T-helper 2 cell treated with Interferon-gamma antibody and Interleukin-4, amounts not matched to agents 5 μg/mL and 100 μg/mL, for 36 hours (primary cell): ENCODE data around the gene WASF1.
"Not testable (repeated sequence)": the region's sequence is repeated elsewhere in the genome, so short reads cannot be mapped to it uniquely, and the experiment has no call there.

ENCODE experiments used
- DNase-seq: peaks from one replicate; pipeline ENCODE4 v3.0.0; 2021; ENCODE audit warnings: low spot score
- H3K27ac Mint-ChIP-seq: one replicate; pipeline ENCODE4 v1.8.0; 2021; ENCODE audit warnings: mild to moderate bottlenecking, mixed read lengths
- H3K27me3 Mint-ChIP-seq: one replicate; pipeline ENCODE4 v1.8.0; 2021; ENCODE audit warnings: low read depth, mixed read lengths
- H3K36me3 Mint-ChIP-seq: one replicate; pipeline ENCODE4 v1.8.0; 2021; ENCODE audit warnings: low read depth, mixed read lengths
- H3K4me1 Mint-ChIP-seq: one replicate; pipeline ENCODE4 v1.8.0; 2021; ENCODE audit warnings: low read depth, mixed read lengths
- H3K4me3 Mint-ChIP-seq: one replicate; pipeline ENCODE4 v1.8.0; 2022; ENCODE audit warnings: mild to moderate bottlenecking, moderate library complexity, mixed read lengths
- H3K9me3 Mint-ChIP-seq: one replicate; pipeline ENCODE4 v1.8.0; 2021; ENCODE audit warnings: mixed read lengths

The WASF1 gene

GRCh38 chr6:110095101-110095500 lies 84.4 kb downstream of the WASF1 start:
- no peak overlapping the region for H3K27ac Mint-ChIP-seq
- no peaks in the 10 kb centered on the region for H3K4me1 Mint-ChIP-seq
- no peaks in the 10 kb centered on the region for H3K9me3 Mint-ChIP-seq
- DNase-seq, result no peak
- H3K27me3 Mint-ChIP-seq, result peaks cover 5% of the 10 kb centered on the region
- no peaks in the 10 kb centered on the region for H3K36me3 Mint-ChIP-seq
- H3K4me3 Mint-ChIP-seq, result no peak overlapping the region

GRCh38 chr6:110093981-110094380 lies 85.5 kb downstream of the WASF1 start:
- no peak overlapping the region for H3K4me3 Mint-ChIP-seq
- H3K4me1 Mint-ChIP-seq, result no peaks in the 10 kb centered on the region
- no peaks in the 10 kb centered on the region for H3K36me3 Mint-ChIP-seq
- peaks cover 5% of the 10 kb centered on the region for H3K27me3 Mint-ChIP-seq
- no peak for DNase-seq
- H3K9me3 Mint-ChIP-seq, result no peaks in the 10 kb centered on the region
- H3K27ac Mint-ChIP-seq, result no peak overlapping the region

DNA sequence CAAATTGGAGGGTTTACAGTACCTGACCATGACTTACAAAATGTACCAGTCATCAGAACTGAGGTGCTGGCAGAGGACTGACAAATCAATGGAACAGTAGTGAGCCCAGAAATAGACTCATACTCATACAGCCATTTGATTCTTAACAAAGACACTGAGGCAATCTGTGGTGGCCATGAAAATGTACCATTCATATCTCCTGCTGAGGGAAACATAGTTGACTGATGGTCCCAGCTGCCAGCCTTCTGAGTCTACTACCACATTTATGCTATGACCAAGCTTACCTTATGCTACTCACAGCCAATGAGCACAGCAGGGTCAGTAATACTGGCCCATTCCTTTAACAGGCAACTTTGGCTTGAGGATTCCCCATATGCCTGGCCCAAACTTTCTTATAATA lies 88.6 kb downstream of the WASF1 start:
- DNase-seq, result no peak
- H3K27me3 Mint-ChIP-seq, result peaks cover 5% of the 10 kb centered on the region
- no peak overlapping the region for H3K27ac Mint-ChIP-seq
- no peak overlapping the region for H3K4me3 Mint-ChIP-seq
- H3K9me3 Mint-ChIP-seq, result no peaks in the 10 kb centered on the region
- H3K4me1 Mint-ChIP-seq, result no peaks in the 10 kb centered on the region
- H3K36me3 Mint-ChIP-seq, result no peaks in the 10 kb centered on the region

- H3K4me3 Mint-ChIP-seq, result no peak overlapping the region
- no peaks in the 10 kb centered on the region for H3K9me3 Mint-ChIP-seq
- DNase-seq, result no peak
- H3K36me3 Mint-ChIP-seq, result no peaks in the 10 kb centered on the region
- H3K27me3 Mint-ChIP-seq, result peaks cover 3% of the 10 kb centered on the region
- H3K27ac Mint-ChIP-seq, result no peak overlapping the region
- H3K4me1 Mint-ChIP-seq, result no peaks in the 10 kb centered on the region
These were observed 90.1 kb downstream of the WASF1 start for GRCh38 chr6:110089323-110089722.

DNA sequence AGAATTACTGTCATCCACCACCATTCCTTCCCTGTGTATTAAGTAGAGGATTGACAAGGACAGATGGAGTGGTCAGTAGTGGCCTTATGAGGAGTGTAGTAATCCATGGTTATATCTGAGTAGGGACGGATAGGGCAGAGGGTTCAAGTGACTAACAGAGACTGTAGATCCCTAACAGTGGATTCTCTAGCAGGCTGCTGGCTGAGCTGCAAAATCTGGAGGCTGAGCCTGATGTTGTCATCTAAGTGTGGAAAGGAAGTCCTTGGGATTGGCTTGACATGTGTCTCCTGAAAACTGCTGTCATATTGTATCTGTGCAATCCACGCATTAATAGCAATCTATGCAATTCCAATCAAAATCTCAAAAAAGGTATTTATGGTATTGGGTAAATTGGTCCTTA lies 94.2 kb downstream of the WASF1 start:
- Mint-ChIP-seq H3K27me3 (peaks cover 6% of the 10 kb centered on the region), H3K36me3 (no peaks in the 10 kb centered on the region), H3K9me3 (no peaks in the 10 kb centered on the region), H3K4me1 (no peaks in the 10 kb centered on the region), H3K4me3 (no peak overlapping the region), H3K27ac (no peak overlapping the region)
- DNase-seq, result no peak

DNA sequence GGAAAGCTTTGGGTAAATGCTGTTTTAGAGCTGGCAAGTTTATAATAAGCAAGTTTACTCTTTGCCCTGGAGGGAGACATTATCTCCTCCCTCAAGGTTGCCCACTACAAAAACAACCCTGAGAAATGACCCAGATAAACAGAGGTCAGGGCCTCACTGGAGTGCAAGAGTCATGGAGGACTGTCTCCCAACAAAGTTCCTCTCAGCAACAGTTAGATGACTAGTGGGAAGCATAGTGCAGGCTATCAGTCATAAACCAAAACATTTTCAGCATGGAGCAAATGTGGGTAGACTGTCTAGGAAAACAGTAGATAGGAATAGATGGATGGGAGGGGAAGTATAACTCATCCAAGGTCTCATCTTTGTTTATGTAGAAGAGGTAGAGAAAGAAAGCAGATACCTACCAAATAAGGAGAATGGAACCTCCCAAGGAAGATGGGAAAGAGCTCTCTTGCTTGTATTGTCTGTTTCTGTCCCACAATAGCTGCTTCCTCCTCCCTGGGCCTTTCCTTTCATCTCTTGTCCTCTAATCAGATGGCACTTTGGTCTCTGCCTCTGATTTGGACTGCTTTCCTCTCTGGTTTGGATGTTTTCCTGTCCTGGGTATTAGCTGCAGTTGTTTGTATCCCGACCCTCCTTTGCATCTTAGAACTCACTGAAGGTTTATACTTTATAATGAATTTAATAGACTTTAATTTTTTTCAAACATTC lies 95.4 kb downstream of the WASF1 start:
- DNase-seq, result no peak
- peaks cover 11% of the 10 kb centered on the region for H3K27me3 Mint-ChIP-seq
- no peak overlapping the region for H3K4me3 Mint-ChIP-seq
- no peaks in the 10 kb centered on the region for H3K4me1 Mint-ChIP-seq
- no peak overlapping the region for H3K27ac Mint-ChIP-seq
- H3K36me3 Mint-ChIP-seq, result no peaks in the 10 kb centered on the region
- H3K9me3 Mint-ChIP-seq, result no peaks in the 10 kb centered on the region

DNA sequence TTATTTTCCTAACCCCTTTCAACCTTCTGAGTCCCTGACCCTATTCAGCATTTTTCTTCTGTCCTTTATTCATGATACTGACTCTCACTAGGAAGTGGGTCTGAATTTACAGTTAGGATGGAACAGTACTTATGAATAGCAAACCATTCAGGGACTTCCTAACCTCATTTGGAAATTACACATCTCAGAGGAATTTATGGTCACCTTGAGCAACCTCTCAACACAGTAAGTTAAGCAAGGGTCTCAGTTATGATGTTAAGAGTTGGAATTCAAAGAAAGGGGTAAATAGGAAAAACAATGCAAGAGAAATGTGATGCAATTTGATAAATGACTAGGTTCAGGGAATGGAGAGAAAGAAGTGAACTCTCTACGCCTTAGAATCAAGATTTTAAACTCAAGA lies 104.1 kb downstream of the WASF1 start:
- no peaks in the 10 kb centered on the region for H3K9me3 Mint-ChIP-seq
- H3K36me3 Mint-ChIP-seq, result no peaks in the 10 kb centered on the region

DNA sequence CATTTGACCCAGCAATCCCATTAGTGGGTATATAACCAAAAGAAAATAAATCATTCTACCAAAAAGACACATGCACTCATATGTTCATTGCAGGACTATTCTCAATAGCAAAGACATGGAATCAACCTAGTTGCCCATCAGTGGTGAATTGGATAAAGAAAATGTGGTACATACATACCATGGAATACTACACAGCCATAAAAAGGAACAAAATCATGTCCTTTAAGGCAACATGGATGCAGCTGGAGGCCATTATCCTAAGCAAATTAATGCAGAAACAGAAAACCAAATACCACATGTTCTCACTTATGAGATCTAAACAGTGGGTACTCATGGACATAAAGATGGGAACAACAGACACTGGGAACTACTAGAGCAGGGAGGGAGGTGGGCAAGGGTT lies 106.0 kb downstream of the WASF1 start:
- peaks cover 33% of the 10 kb centered on the region for H3K27me3 Mint-ChIP-seq
- DNase-seq, H3K36me3 Mint-ChIP-seq, H3K9me3 Mint-ChIP-seq, H3K4me3 Mint-ChIP-seq, H3K4me1 Mint-ChIP-seq, H3K27ac Mint-ChIP-seq: not testable (repeated sequence)

More for the DNA sequence above, 104.1 kb downstream of the WASF1 start:
- DNase-seq, result no peak
- Mint-ChIP-seq H3K27me3 (peaks cover 28% of the 10 kb centered on the region), H3K27ac (no peak overlapping the region), H3K4me3 (no peak overlapping the region), H3K4me1 (no peaks in the 10 kb centered on the region)

GRCh38 chr6:110068592-110068967 lies 110.9 kb downstream of the WASF1 start:
- H3K9me3 Mint-ChIP-seq, result no peaks in the 10 kb centered on the region
- H3K27me3 Mint-ChIP-seq, result peaks cover 38% of the 10 kb centered on the region
- H3K4me3 Mint-ChIP-seq, result no peak overlapping the region
- no peaks in the 10 kb centered on the region for H3K36me3 Mint-ChIP-seq
- no peak overlapping the region for H3K27ac Mint-ChIP-seq
- peaks cover 1% of the 10 kb centered on the region for H3K4me1 Mint-ChIP-seq
- no peak for DNase-seq

- H3K27me3 Mint-ChIP-seq, result peaks cover 36% of the 10 kb centered on the region
- H3K27ac Mint-ChIP-seq, result no peak overlapping the region
- no peak for DNase-seq
- H3K4me3 Mint-ChIP-seq, result no peak overlapping the region
- H3K4me1 Mint-ChIP-seq, result peaks cover 4% of the 10 kb centered on the region
- no peaks in the 10 kb centered on the region for H3K36me3 Mint-ChIP-seq
- H3K9me3 Mint-ChIP-seq, result no peaks in the 10 kb centered on the region
These were observed 111.5 kb downstream of the WASF1 start for GRCh38 chr6:110067837-110068591.

- Mint-ChIP-seq H3K27ac (no peak overlapping the region), H3K27me3 (peaks cover 34% of the 10 kb centered on the region), H3K4me3 (no peak overlapping the region), H3K36me3 (no peaks in the 10 kb centered on the region), H3K4me1 (peaks cover 4% of the 10 kb centered on the region), H3K9me3 (no peaks in the 10 kb centered on the region)
- DNase-seq, result no peak
These were observed 114.5 kb downstream of the WASF1 start for GRCh38 chr6:110064744-110065524.

DNA sequence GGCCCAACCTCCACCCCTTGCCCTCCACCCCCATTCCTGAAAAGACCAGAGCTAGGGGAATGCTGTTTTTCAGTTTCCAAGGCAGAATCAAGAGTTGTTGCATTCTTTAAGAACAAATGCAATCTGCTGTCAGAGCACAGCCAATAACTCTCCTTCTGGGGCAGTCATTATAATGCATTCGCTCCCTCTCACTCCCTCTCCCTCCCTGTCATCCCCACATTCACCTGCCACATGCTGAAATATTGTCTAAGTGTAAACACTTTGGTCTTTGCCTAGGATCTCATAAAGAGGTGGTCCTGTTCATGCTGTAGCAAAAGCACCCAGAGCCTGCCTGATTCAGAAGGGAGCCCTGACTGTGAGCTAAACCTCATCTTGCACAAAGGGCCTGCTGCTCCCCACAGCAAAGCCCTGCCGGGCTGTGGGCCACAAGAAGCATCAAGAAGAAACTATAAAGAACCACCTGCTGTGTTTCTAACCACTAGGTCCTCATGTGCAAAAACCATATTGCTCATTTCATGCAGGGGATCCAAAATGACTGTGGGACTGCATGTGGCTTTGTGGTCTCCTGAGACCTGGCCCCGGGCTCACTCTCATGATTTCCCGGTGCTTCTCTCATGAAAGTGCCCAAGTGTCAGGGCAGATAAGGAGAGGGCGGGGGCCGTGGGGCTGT lies 115.7 kb downstream of the WASF1 start:
- H3K4me3 Mint-ChIP-seq, result no peak overlapping the region
- peaks cover 36% of the 10 kb centered on the region for H3K27me3 Mint-ChIP-seq
- H3K27ac Mint-ChIP-seq, result no peak overlapping the region
- no peaks in the 10 kb centered on the region for H3K9me3 Mint-ChIP-seq
- H3K36me3 Mint-ChIP-seq, result no peaks in the 10 kb centered on the region
- H3K4me1 Mint-ChIP-seq, result peaks cover 4% of the 10 kb centered on the region
- no peak for DNase-seq

DNA sequence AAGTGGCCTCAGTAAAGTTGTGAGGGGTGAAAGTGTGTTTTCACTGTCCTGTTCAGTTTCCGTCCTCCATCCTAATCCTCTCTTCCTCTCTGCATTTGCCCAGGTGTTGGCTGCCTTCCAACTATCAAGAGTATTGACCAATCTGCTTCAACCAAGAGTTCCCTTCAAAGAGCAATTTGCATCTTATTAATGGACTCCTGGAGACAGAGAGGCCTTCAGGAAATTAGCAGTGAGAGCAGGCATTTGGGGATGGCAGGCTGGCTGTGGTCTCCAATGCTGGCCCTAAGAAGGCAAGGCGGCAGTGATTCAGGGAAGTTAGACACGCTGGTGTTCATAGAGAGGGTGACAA lies 124.1 kb downstream of the WASF1 start:
- Mint-ChIP-seq H3K36me3 (no peaks in the 10 kb centered on the region), H3K4me1 (no peaks in the 10 kb centered on the region), H3K27me3 (peaks cover 36% of the 10 kb centered on the region), H3K4me3 (no peak overlapping the region), H3K9me3 (no peaks in the 10 kb centered on the region), H3K27ac (no peak overlapping the region)
- no peak for DNase-seq
